ENCODE data around the gene MYO1A.

Gene MYO1A

DNA sequence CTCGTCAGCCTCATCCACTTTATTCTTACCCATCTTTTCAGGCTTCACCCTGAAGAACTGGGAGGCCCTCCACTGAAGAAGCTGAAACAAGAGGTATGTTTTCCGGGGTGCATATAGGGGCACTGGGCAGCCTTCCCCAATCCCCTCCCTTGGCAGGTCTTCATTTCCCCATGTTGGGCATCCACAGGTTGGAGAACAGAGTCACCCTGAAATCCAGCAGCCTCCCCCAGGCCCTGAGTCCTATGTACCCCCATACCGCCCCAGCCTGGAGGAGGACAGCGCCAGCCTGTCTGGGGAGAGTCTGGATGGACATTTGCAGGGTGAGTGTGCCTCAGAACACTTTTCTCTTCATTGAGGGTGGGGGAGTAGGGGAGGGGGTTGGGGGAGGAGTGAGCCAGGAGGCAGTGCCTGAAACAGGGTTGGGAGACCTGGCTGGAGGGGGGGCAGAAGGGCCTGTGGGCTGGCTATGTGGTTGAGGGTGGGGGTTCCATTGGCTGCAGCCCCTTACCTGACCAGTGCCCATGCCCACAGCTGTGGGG is 43.0 kb upstream of the MYO1A start:
- no peak for TF ChIP-seq EZH2phosphoT487 (conservative IDR thresholded peaks at IDR 0.05; ENCODE audit: low read length)
- TF ChIP-seq, protein P1, sequence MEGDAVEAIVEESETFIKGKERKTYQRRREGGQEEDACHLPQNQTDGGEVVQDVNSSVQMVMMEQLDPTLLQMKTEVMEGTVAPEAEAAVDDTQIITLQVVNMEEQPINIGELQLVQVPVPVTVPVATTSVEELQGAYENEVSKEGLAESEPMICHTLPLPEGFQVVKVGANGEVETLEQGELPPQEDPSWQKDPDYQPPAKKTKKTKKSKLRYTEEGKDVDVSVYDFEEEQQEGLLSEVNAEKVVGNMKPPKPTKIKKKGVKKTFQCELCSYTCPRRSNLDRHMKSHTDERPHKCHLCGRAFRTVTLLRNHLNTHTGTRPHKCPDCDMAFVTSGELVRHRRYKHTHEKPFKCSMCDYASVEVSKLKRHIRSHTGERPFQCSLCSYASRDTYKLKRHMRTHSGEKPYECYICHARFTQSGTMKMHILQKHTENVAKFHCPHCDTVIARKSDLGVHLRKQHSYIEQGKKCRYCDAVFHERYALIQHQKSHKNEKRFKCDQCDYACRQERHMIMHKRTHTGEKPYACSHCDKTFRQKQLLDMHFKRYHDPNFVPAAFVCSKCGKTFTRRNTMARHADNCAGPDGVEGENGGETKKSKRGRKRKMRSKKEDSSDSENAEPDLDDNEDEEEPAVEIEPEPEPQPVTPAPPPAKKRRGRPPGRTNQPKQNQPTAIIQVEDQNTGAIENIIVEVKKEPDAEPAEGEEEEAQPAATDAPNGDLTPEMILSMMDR (IDR thresholded peaks at IDR 0.05; ENCODE audit: insufficient read depth, low read length, poor library complexity, severe bottlenecking): no peak
- Histone ChIP-seq H2AFZ (ENCODE audit: low read depth, low read length, severe bottlenecking) (no peak overlapping the region), H3K27ac (ENCODE audit: low read depth, low read length) (peak overlapping the region; percentile 74), H3K79me2 (ENCODE audit: insufficient read depth, low read length) (peaks cover 9% of the 10 kb centered on the region; the same call in 1 of the 2 replicates), H3F3A (ENCODE audit: insufficient read depth) (peaks cover 35% of the 10 kb centered on the region), H3K9me2 (replicated peaks; ENCODE audit: insufficient read depth, low read length) (no peaks in the 10 kb centered on the region), H4K20me1 (ENCODE audit: low read depth, low read length) (no peaks in the 10 kb centered on the region), H3K9me3 (ENCODE audit: insufficient read depth, low read length) (no peaks in the 10 kb centered on the region), H3K4me2 (ENCODE audit: low read depth, low read length, poor library complexity, severe bottlenecking) (no peak overlapping the region), H3K9ac (ENCODE audit: low read length) (0 out of 2 replicates have a peak overlapping the region, but pooled peaks have one; percentile 49), H3K27me3 (ENCODE audit: low read length) (no peaks in the 10 kb centered on the region), H3K36me3 (ENCODE audit: low read length) (peaks cover under 1% of the 10 kb centered on the region; the same call in 1 of the 2 replicates), H3K4me3 (ENCODE audit: insufficient read depth, low read length, poor library complexity, severe bottlenecking) (no peak overlapping the region)

DNA sequence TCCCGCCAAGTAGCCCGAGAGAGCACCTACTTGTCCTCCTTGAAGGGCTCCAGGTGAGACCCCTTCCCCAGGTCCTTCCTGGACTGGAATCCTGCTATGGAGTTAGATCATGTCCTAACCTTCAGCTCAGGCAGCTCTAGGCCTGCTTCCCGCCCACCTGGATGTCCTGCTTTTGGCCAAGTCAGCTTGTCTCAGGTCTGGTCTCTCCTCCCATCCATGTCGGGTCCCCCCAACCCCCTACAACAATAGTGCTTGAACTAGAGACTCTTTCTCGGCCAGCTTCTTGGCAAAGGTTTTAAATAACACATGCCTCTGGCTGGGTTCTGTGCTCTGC is 42.6 kb upstream of the MYO1A start:
- Histone ChIP-seq H3K36me3 (ENCODE audit: low read length) (no peaks in the 10 kb centered on the region), H3K4me3 (ENCODE audit: insufficient read depth, low read length, poor library complexity, severe bottlenecking) (no peak overlapping the region), H3K4me2 (ENCODE audit: low read depth, low read length, poor library complexity, severe bottlenecking) (no peak overlapping the region), H3K79me2 (ENCODE audit: insufficient read depth, low read length) (peaks cover 9% of the 10 kb centered on the region; the same call in 1 of the 2 replicates), H3K9ac (ENCODE audit: low read length) (no peak overlapping the region), H3K27ac (ENCODE audit: low read depth, low read length) (peak overlapping the region; percentile 74), H3F3A (ENCODE audit: insufficient read depth) (peaks cover 35% of the 10 kb centered on the region), H3K27me3 (ENCODE audit: low read length) (no peaks in the 10 kb centered on the region), H4K20me1 (ENCODE audit: low read depth, low read length) (no peaks in the 10 kb centered on the region), H2AFZ (ENCODE audit: low read depth, low read length, severe bottlenecking) (no peak overlapping the region), H3K9me2 (replicated peaks; ENCODE audit: insufficient read depth, low read length) (no peaks in the 10 kb centered on the region), H3K9me3 (ENCODE audit: insufficient read depth, low read length) (no peaks in the 10 kb centered on the region)
- TF ChIP-seq, protein P1 (IDR thresholded peaks at IDR 0.05; ENCODE audit: insufficient read depth, low read length, poor library complexity, severe bottlenecking): no peak
- no peak for TF ChIP-seq EZH2phosphoT487 (conservative IDR thresholded peaks at IDR 0.05; ENCODE audit: low read length)

DNA sequence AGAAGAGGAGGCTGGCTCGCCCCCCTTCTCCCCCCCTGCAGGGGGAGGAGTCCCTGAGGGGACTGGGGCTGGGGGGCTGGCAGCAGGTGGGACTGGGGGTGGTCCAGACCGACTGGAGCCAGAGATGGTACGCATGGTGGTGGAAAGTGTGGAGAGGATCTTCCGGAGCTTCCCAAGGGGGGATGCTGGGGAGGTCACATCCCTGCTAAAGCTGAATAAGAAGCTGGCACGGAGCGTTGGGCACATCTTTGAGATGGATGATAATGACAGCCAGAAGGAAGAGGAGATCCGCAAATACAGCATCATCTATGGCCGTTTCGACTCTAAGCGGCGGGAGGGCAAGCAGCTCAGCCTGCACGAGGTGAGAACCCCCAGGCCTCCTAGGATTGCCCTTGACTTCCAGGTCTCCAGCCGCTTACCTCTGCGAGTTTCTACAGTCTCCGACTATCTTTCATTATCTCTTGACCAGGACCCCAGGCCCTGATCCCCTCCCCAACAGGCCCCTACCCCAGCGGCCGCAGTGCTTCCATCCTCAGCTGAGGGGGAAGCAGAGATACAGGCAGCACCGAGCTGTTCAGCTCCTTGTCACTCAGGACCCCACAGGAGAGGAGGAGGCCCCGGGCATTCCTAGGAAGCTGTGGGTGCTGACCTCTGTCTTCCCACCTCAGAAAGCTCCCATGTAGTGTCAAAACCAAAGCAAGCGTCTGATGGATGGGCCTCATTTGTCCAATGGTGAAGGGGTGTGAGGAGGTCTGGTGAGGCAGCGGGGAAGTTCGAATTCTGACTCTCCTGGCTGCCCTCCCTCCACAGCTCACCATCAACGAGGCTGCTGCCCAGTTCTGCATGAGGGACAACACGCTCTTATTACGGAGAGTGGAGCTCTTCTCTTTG is 42.0 kb upstream of the MYO1A start:
- H3K4me2 ChIP-seq (ENCODE audit: low read depth, low read length, poor library complexity, severe bottlenecking): no peak overlapping the region
- H3K27ac ChIP-seq (ENCODE audit: low read depth, low read length): no peak overlapping the region
- H3K9me2 ChIP-seq (replicated peaks; ENCODE audit: insufficient read depth, low read length): no peaks in the 10 kb centered on the region
- TF ChIP-seq, protein P1 (IDR thresholded peaks at IDR 0.05; ENCODE audit: insufficient read depth, low read length, poor library complexity, severe bottlenecking): no peak
- no peak for TF ChIP-seq EZH2phosphoT487 (conservative IDR thresholded peaks at IDR 0.05; ENCODE audit: low read length)
- no peaks in the 10 kb centered on the region for H3K9me3 ChIP-seq (ENCODE audit: insufficient read depth, low read length)
- H4K20me1 ChIP-seq (ENCODE audit: low read depth, low read length): no peaks in the 10 kb centered on the region
- no peak overlapping the region for H2AFZ ChIP-seq (ENCODE audit: low read depth, low read length, severe bottlenecking)
- H3F3A ChIP-seq (ENCODE audit: insufficient read depth): peaks cover 31% of the 10 kb centered on the region
- H3K36me3 ChIP-seq (ENCODE audit: low read length): no peaks in the 10 kb centered on the region
- no peak overlapping the region for H3K9ac ChIP-seq (ENCODE audit: low read length)
- H3K79me2 ChIP-seq (ENCODE audit: insufficient read depth, low read length): peaks cover 9% of the 10 kb centered on the region; the same call in 1 of the 2 replicates
- no peaks in the 10 kb centered on the region for H3K27me3 ChIP-seq (ENCODE audit: low read length)
- no peak overlapping the region for H3K4me3 ChIP-seq (ENCODE audit: insufficient read depth, low read length, poor library complexity, severe bottlenecking)
